OCI-LY3 (cell line): Measurements from ENCODE around the gene PPP2R2D.

ENCODE experiments used
- H2AFZ ChIP-seq: fragments of 200-600, 300-600 bp; shearing (Covaris generic); 2 replicates; pipeline ENCODE4 v1.6.0; 2014; ENCODE audit warnings: antibody characterized with exemption, low read depth, low read length
- H3K27ac ChIP-seq: fragments of 200-600, 300-600 bp; sonication (generic); 2 replicates; pipeline ENCODE4 v1.5.1; 2014; ENCODE audit warnings: mild to moderate bottlenecking, low read length, moderate library complexity, mixed read lengths
- H3K27me3 ChIP-seq: fragments of 200-600, 300-600 bp; sonication (generic); 2 replicates; pipeline ENCODE4 v1.6.1; 2014; ENCODE audit warnings: low read depth, low read length, mixed read lengths
- H3K36me3 ChIP-seq: fragments of 200-600, 300-600 bp; sonication (generic); replicated peaks from 2 replicates; pipeline ENCODE3; 2014; ENCODE audit warnings: low read depth, low read length, mixed read lengths
- H3K4me1 ChIP-seq: fragments of 300-600, 200-600 bp; sonication (generic); 2 replicates; pipeline ENCODE4 v1.6.1; 2014; ENCODE audit warnings: low read length, mixed read lengths
- H3K4me2 ChIP-seq: fragments of 200-600, 300-600 bp; sonication (generic); 2 replicates; pipeline ENCODE4 v1.6.1; 2014; ENCODE audit warnings: low read length, mixed read lengths
- H3K4me3 ChIP-seq: fragments of 300-600, 200-600 bp; sonication (generic); 2 replicates; pipeline ENCODE4 v1.5.1; 2014; ENCODE audit warnings: antibody characterized with exemption, mild to moderate bottlenecking, low read length, moderate library complexity
- H3K79me2 ChIP-seq: fragments of 300-600, 200-600 bp; shearing (Covaris generic); 2 replicates; pipeline ENCODE4 v1.6.1; 2014; ENCODE audit warnings: mild to moderate bottlenecking, low read length, mixed read lengths
- H3K9ac ChIP-seq: fragments of 300-600, 200-600 bp; shearing (Covaris generic); 2 replicates; pipeline ENCODE4 v1.6.0; 2014; ENCODE audit warnings: mild to moderate bottlenecking, low read length, moderate library complexity
- H3K9me3 ChIP-seq: fragments of 200-600, 300-600 bp; shearing (Covaris generic); 2 replicates; pipeline ENCODE4 v1.6.1; 2014; ENCODE audit warnings: low read length, mixed read lengths; ENCODE audit not compliant: insufficient read depth
- H4K20me1 ChIP-seq: fragments of 200-600, 300-600 bp; sonication (generic); 2 replicates; pipeline ENCODE4 v1.6.1; 2016; ENCODE audit warnings: low read length, mixed read lengths; ENCODE audit not compliant: insufficient read depth
- CTCF ChIP-seq: fragments of 200-600, 300-600 bp; sonication (generic); IDR thresholded peaks from 2 replicates; pipeline ENCODE4 v1.5.1; 2014; ENCODE audit warnings: antibody characterized with exemption, low read length, low read depth
- EZH2phosphoT487 ChIP-seq: fragments of 200-600 bp; shearing (Covaris generic); IDR thresholded peaks from 2 replicates; pipeline ENCODE4 v1.6.1; 2018; ENCODE audit warnings: antibody characterized with exemption, mixed run types, low read depth

Gene PPP2R2D

GRCh38 chr10:131872011-131872826 lies 28.6 kb upstream of the PPP2R2D start:
- no peak overlapping the region for H2AFZ ChIP-seq
- H3K36me3 ChIP-seq, result no peaks in the 10 kb centered on the region
- no peak overlapping the region for H3K27ac ChIP-seq
- TF ChIP-seq EZH2phosphoT487 (no peak), CTCF (no peak)
- H3K27me3 ChIP-seq, result no peaks in the 10 kb centered on the region
- H3K4me2 ChIP-seq, result no peak overlapping the region
- no peaks in the 10 kb centered on the region for H3K79me2 ChIP-seq
- no peak overlapping the region for H3K4me3 ChIP-seq
- H4K20me1 ChIP-seq, result no peaks in the 10 kb centered on the region
- no peak overlapping the region for H3K9ac ChIP-seq
- H3K4me1 ChIP-seq, result no peaks in the 10 kb centered on the region
- H3K9me3 ChIP-seq, result no peaks in the 10 kb centered on the region

- no peak for TF ChIP-seq CTCF
- Histone ChIP-seq H3K4me3 (no peak overlapping the region), H3K4me2 (no peak overlapping the region), H2AFZ (no peak overlapping the region), H4K20me1 (no peaks in the 10 kb centered on the region), H3K9ac (no peak overlapping the region), H3K36me3 (no peaks in the 10 kb centered on the region), H3K27ac (no peak overlapping the region), H3K9me3 (no peaks in the 10 kb centered on the region), H3K4me1 (no peaks in the 10 kb centered on the region), H3K27me3 (no peaks in the 10 kb centered on the region), H3K79me2 (no peaks in the 10 kb centered on the region)
These were observed 27.9 kb upstream of the PPP2R2D start for GRCh38 chr10:131872827-131873375.

DNA sequence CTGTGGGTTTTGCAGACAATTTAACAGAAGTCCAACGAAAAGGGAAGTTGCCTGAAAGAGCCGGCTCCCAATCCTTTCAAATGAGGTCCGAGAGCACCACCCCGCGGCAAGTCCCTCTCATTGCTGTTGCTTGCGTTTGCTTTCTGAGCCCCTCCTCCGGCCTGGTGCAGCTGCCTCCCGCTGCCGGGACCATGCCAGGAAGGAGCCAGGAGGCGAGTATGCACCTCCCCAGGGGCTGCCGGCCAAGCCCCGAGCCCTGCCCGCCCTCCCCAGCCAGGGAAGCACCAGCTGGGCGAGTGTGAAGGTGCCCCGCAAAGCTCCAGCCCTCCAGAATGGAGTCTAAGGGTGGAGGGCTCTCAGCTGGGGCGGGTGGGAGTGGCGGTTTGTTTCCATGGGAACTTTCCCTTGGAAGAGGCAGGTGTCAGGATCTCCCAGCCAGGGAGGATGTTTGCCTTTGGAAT lies 25.8 kb upstream of the PPP2R2D start:
- no peaks in the 10 kb centered on the region for H3K4me1 ChIP-seq
- no peak overlapping the region for H3K4me2 ChIP-seq
- TF ChIP-seq EZH2phosphoT487, result no peak
- peak; percentile 56 for TF ChIP-seq CTCF
- no peak overlapping the region for H3K27ac ChIP-seq
- H3K27me3 ChIP-seq, result no peaks in the 10 kb centered on the region
- H4K20me1 ChIP-seq, result no peaks in the 10 kb centered on the region
- H3K4me3 ChIP-seq, result no peak overlapping the region
- H3K9me3 ChIP-seq, result no peaks in the 10 kb centered on the region
- no peaks in the 10 kb centered on the region for H3K36me3 ChIP-seq
- H3K9ac ChIP-seq, result no peak overlapping the region
- no peaks in the 10 kb centered on the region for H3K79me2 ChIP-seq
- H2AFZ ChIP-seq, result no peak overlapping the region

DNA sequence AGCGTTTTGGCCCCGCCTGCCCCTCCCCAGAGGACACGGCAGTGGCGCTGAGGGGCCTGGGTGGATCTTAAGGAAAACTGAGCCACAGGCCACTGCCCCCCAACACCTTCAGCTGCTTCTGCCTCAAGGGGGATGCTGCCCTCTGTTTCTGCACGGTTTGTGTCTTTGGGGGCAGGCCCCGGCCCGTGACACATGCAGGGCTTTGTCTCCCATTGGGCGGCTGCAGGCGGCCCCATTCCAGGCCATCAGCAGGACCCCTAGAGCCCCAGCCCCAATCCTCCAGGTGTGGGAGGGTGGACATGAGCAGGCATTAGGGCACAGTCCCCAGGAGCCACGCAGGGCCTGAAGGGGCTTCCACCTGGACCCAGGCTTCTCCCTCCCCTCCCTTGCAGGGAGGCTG lies 25.3 kb upstream of the PPP2R2D start:
- Histone ChIP-seq H3K27ac (no peak overlapping the region), H4K20me1 (no peaks in the 10 kb centered on the region), H3K36me3 (no peaks in the 10 kb centered on the region), H3K9me3 (no peaks in the 10 kb centered on the region), H3K4me3 (no peak overlapping the region), H3K4me1 (no peaks in the 10 kb centered on the region), H3K4me2 (no peak overlapping the region), H3K27me3 (no peaks in the 10 kb centered on the region), H3K79me2 (no peaks in the 10 kb centered on the region), H2AFZ (no peak overlapping the region), H3K9ac (no peak overlapping the region)
- no peak for TF ChIP-seq EZH2phosphoT487
- no peak for TF ChIP-seq CTCF
